ENCODE measurements around the gene NETO1.

DNA sequence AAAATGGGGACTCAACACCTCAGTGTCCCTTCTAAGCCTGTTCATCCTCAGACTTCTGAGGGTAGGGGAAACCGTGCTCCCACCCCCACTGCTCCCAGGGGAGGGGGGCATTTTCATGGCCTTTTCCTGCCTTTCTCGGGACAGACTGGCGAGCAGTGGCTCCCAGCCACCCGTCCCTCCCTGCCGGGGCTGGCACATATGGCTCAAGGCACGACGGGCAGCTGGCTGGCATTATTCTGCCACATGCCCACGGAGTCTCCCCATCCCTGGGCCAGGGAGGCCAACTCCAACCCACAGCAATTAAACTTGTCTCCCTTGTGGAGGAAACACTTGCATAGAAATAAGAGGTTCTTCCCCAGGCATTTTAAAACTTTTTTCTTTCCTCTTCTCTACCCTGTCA lies 175.2 kb downstream of the NETO1 start:
- TF ChIP-seq, protein P1, sequence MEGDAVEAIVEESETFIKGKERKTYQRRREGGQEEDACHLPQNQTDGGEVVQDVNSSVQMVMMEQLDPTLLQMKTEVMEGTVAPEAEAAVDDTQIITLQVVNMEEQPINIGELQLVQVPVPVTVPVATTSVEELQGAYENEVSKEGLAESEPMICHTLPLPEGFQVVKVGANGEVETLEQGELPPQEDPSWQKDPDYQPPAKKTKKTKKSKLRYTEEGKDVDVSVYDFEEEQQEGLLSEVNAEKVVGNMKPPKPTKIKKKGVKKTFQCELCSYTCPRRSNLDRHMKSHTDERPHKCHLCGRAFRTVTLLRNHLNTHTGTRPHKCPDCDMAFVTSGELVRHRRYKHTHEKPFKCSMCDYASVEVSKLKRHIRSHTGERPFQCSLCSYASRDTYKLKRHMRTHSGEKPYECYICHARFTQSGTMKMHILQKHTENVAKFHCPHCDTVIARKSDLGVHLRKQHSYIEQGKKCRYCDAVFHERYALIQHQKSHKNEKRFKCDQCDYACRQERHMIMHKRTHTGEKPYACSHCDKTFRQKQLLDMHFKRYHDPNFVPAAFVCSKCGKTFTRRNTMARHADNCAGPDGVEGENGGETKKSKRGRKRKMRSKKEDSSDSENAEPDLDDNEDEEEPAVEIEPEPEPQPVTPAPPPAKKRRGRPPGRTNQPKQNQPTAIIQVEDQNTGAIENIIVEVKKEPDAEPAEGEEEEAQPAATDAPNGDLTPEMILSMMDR (IDR thresholded peaks at IDR 0.05): no peak
- no peak for TF ChIP-seq POLR2A (IDR thresholded peaks at IDR 0.05)
